DND-41 (cell line): Measurements from ENCODE around the gene C6orf118.

ENCODE experiments used
- ATAC-seq: fragments of 200-7000 bp; cut with Tn5 transposase; 3 replicates; pipeline ENCODE4 v1.9.1; 2021; ENCODE audit warnings: low read depth; ENCODE audit not compliant: insufficient read depth
- DNase-seq: peaks from one replicate; pipeline ENCODE4 v3.0.0-alpha.2; 2020
- H2AFZ ChIP-seq: 2 replicates; pipeline ENCODE4 v1.6.0; 2012; ENCODE audit warnings: low read depth, low read length
- H3K27ac ChIP-seq: 2 replicates; pipeline ENCODE4 v1.5.1; 2012; ENCODE audit warnings: low read length, inconsistent platforms
- H3K27me3 ChIP-seq: fragments of 200-600 bp; sonication (generic); 2 replicates; pipeline ENCODE4 v1.6.0; 2012; ENCODE audit warnings: low read length, mild to moderate bottlenecking, inconsistent platforms; ENCODE audit not compliant: insufficient read depth, poor library complexity
- H3K36me3 ChIP-seq: 2 replicates; pipeline ENCODE4 v1.5.1; 2012; ENCODE audit warnings: low read length, inconsistent platforms; ENCODE audit not compliant: insufficient read depth
- H3K4me1 ChIP-seq: 2 replicates; pipeline ENCODE4 v1.5.1; 2012; ENCODE audit warnings: mild to moderate bottlenecking, low read length; ENCODE audit not compliant: insufficient read depth
- H3K4me2 ChIP-seq: 2 replicates; pipeline ENCODE4 v1.6.0; 2012; ENCODE audit warnings: mild to moderate bottlenecking, moderate library complexity, low read length, inconsistent platforms; ENCODE audit not compliant: insufficient read depth
- H3K4me3 ChIP-seq, 2 experiments: fragments of 200-600 bp in 1 of 2; shearing (Covaris generic) in 1 of 2; 2 replicates each; pipeline ENCODE4 v1.5.1; 2012 to 2016; ENCODE audit warnings: inconsistent platforms in 2 of 2, low read length in 2 of 2, mild to moderate bottlenecking in 2 of 2, low read depth in 1 of 2, moderate library complexity in 1 of 2
- H3K79me2 ChIP-seq: 2 replicates; pipeline ENCODE4 v1.6.0; 2012; ENCODE audit warnings: low read length, inconsistent platforms; ENCODE audit not compliant: insufficient read depth
- H3K9ac ChIP-seq: 2 replicates; pipeline ENCODE4 v1.6.0; 2012; ENCODE audit warnings: low read depth, mild to moderate bottlenecking, inconsistent platforms, low read length, moderate library complexity
- H3K9me3 ChIP-seq: 2 replicates; pipeline ENCODE4 v1.5.1; 2012; ENCODE audit warnings: low read length, moderate library complexity, mild to moderate bottlenecking, inconsistent platforms; ENCODE audit not compliant: insufficient read depth, severe bottlenecking
- H4K20me1 ChIP-seq: 2 replicates; pipeline ENCODE4 v1.6.0; 2012; ENCODE audit warnings: low read length; ENCODE audit not compliant: insufficient read depth
- CTCF ChIP-seq: IDR thresholded peaks from 2 replicates; pipeline ENCODE4 v1.5.1; 2012; ENCODE audit warnings: borderline replicate concordance, low read length, moderate library complexity, mild to moderate bottlenecking; ENCODE audit not compliant: poor library complexity, severe bottlenecking; ENCODE audit errors: extremely low read depth
- EZH2 ChIP-seq: IDR thresholded peaks from 3 replicates; pipeline ENCODE4 v1.6.1; 2012; ENCODE audit warnings: borderline replicate concordance, low read depth, mild to moderate bottlenecking, moderate library complexity, low read length, inconsistent platforms; ENCODE audit not compliant: severe bottlenecking

Gene C6orf118

GRCh38 chr6:165308926-165309731 is at the start of gene C6orf118:
Gene C6orf118, minus strand, starts transcription at chr6:165309605. Its CDS starts 19 bp downstream, at chr6:165309586.
- TF ChIP-seq EZH2 (no peak), CTCF (no peak)
- ATAC-seq: peak; percentile 100
- Histone ChIP-seq H3K36me3 (no peaks in the 10 kb centered on the region), H3K9ac (no peak within 1 kb of the TSS), H3K4me3 (peak within 1 kb of the TSS in 1 of 2 experiments; percentile 18; a peak in 1 of 4 replicates), H2AFZ (peak within 1 kb of the TSS; percentile 5; the same call in 1 of the 2 replicates), H4K20me1 (no peaks in the 10 kb centered on the region), H3K27ac (no peak within 1 kb of the TSS), H3K4me2 (peak within 1 kb of the TSS; percentile 49), H3K9me3 (no peaks in the 10 kb centered on the region), H3K4me1 (0 out of 2 replicates have a peak, but pooled peaks cover 5% of the 10 kb centered on the region), H3K79me2 (no peaks in the 10 kb centered on the region), H3K27me3 (no peaks in the 10 kb centered on the region)
- peak; percentile 82 for DNase-seq

- Histone ChIP-seq H2AFZ (no peak overlapping the region), H3K4me1 (no peaks in the 10 kb centered on the region), H3K4me3 (no peak overlapping the region), H3K9ac (no peak overlapping the region), H3K27me3 (no peaks in the 10 kb centered on the region), H4K20me1 (no peaks in the 10 kb centered on the region), H3K79me2 (no peaks in the 10 kb centered on the region), H3K4me2 (no peak overlapping the region), H3K36me3 (no peaks in the 10 kb centered on the region), H3K9me3 (peaks cover 9% of the 10 kb centered on the region), H3K27ac (no peak overlapping the region)
- no peak for ATAC-seq
- TF ChIP-seq EZH2 (no peak), CTCF (no peak)
- DNase-seq: no peak
These were observed 36.3 kb upstream of the C6orf118 start for GRCh38 chr6:165345700-165346099.

DNA sequence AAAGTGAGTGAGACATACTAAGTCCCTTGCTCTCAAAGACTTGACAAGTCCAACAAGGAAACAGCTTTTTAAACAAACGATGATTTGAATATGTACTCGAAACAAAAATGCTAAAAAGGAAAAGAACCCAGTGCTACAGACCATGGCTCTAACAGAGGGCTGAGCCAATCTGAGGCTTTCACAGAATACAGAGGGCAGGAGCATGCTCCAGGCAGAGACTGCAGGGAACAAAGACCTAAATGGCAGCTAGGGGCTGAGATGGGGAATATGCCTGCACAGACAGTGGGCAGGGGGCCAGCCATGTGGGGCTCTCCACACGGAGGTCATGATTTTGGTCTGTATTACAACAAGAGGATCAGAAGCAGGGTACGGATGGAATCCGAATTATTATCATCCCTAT is 31.1 kb upstream of the C6orf118 start:
- Histone ChIP-seq H4K20me1 (no peaks in the 10 kb centered on the region), H3K9ac (no peak overlapping the region), H3K79me2 (no peaks in the 10 kb centered on the region), H3K4me3 (no peak overlapping the region), H3K9me3 (no peaks in the 10 kb centered on the region), H3K4me2 (no peak overlapping the region), H3K27ac (no peak overlapping the region), H3K4me1 (no peaks in the 10 kb centered on the region), H2AFZ (no peak overlapping the region), H3K36me3 (no peaks in the 10 kb centered on the region), H3K27me3 (no peaks in the 10 kb centered on the region)
- ATAC-seq (no peak), DNase-seq (no peak)
- TF ChIP-seq EZH2 (no peak), CTCF (no peak)
